DMS53 treated with DMSO at 0.1 percent for 48 hours (cell line): ENCODE data around the gene PCDHA6.
A peak's percentile ranks its signal among the peaks of the same experiment; 100 is the strongest.
"Not testable (repeated sequence)": the region's sequence is repeated elsewhere in the genome, so short reads cannot be mapped to it uniquely, and the experiment has no call there.

Source experiments
- DNase-seq: peaks from one replicate; lab custom pipeline; 2025; ENCODE audit not compliant: unreplicated experiment; lab: John Stamatoyannopoulos, UW

PCDHA6 gene

DNA sequence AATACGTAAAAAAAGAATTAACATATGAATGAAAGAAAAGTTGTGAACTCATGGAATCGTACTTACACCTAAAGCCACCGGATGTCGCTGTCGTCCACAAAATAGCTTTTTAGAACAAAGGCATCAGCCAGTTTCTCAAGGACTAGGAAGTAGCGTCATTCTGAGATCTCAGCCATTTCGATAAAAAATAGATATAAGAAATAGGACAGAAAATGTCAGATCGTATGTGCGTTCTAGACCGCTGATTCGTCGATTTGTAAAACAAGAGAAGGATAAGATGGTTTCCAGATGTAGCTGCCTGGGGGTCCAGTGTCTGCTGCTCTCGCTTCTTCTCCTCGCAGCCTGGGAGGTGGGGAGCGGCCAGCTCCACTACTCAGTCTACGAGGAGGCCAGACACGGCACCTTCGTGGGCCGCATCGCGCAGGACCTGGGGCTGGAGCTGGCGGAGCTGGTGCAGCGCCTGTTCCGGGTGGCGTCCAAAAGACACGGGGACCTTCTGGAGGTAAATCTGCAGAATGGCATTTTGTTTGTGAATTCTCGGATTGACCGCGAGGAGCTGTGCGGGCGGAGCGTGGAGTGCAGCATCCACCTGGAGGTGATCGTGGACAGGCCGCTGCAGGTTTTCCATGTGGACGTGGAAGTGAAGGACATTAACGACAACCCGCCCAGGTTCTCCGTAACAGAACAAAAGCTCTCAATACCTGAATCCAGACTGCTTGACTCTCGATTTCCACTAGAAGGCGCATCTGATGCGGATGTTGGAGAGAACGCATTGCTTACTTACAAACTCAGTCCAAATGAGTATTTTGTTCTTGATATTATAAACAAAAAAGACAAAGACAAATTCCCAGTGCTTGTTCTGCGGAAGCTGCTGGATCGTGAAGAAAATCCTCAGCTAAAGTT is 28.3 kb downstream of the PCDHA6 start, which contains the start of gene PCDHA10:
PCDHA10 (plus strand) TSS at position 126 of the 903 bp plus-strand sequence; CDS start at position 278, 152 bp downstream.
- peak; percentile 55 for DNase-seq

DNA sequence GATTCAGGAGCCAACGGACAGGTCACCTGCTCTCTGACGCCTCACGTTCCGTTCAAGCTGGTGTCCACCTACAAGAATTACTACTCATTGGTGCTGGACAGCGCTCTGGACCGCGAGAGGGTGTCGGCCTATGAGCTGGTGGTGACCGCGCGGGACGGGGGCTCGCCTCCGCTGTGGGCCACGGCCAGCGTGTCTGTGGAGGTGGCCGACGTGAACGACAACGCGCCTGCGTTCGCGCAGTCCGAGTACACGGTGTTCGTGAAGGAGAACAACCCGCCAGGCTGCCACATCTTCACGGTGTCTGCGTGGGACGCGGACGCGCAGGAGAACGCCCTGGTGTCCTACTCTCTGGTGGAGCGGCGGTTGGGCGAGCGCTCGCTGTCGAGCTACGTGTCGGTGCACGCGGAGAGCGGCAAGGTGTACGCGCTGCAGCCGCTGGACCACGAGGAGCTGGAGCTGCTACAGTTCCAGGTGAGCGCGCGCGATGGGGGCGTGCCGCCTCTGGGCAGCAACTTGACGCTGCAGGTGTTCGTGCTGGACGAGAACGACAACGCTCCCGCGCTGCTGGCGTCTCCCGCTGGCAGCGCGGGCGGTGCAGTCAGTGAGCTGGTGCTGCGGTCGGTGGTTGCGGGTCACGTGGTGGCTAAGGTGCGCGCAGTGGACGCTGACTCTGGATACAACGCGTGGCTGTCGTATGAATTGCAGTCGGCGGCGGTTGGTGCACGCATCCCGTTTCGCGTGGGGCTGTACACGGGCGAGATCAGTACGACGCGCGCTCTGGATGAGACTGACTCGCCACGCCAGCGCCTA is 29.6 kb downstream of the PCDHA6 start:
- DNase-seq = no peak

DNA sequence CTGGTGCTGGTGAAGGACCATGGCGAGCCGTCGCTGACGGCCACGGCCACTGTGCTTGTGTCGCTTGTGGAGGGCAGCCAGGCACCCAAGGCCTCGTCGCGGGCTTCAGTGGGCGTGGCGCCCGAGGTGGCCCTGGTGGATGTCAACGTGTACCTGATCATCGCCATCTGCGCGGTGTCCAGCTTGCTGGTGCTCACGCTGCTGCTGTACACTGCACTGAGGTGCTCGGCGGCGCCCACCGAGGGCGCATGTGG is 30.2 kb downstream of the PCDHA6 start:
- no peak for DNase-seq

DNA sequence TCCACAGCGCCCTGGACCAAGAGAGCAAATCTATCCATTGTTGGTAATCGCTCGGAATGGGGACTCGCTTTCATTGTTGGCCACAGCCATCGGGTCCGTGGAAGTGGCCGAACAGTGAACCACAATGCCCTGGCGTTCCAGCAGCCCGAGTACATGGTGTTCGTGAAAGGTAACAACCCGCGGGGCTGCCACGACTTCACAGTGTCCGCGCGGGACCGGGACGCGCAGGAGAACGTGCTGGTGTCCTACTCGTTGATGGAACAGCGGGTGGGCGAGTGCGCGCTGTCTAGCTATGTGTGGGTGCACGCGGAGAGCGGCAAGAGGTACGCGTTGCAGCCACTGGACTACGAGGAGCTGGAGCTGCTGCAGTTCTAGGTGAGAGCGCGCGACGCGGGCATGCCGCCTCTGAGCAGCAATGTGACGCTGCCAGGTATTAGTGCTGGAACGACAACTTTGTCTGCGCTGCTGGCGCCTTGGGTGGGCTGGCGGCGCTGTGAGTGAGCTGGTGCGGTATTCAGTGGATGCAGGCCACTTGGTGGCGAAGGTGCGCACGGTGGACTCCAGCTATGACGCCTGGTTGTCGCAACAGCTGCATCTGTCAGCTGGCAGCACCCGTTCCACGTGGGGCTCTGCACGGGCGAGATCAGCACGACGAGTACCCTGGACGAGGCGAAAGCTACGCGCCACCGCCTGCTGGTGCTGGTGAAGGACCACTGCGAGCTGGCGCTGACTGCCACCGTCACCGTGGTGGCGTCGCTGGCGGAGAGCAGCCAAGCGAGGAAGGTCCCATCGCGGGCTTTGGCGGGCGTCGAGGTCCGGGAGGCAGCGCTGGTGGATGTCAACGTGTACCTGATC is 34.9 kb downstream of the PCDHA6 start:
- no peak for DNase-seq

DNA sequence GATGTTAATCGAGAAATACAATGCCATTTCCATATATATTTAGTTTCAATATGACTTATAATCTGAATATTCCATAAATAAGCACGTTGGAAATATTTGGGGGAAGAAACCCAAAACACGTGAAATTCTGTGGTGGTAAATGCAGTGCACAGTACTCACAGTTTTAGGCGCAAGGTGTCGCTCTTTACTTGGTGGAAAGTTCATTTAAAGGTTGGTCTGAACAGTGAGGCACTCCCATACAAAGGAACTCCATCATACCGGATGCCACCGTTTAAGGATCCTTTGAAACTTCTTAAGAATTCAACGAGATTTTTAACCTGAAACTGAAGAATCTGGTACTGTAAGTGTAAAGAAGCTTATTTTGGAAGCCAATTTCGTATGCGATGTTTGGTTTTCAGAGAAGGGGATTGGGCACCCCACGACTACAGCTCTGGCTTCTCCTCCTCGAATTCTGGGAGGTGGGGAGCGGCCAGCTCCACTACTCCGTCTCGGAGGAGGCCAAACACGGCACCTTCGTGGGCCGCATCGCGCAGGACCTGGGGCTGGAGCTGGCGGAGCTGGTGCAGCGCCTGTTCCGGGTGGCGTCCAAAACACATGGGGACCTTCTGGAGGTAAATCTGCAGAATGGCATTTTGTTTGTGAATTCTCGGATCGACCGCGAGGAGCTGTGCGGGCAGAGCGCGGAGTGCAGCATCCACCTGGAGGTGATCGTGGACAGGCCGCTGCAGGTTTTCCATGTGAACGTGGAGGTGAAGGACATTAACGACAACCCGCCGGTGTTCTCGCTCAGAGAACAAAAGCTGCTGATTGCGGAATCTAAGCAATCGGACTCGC is 41.2 kb downstream of the PCDHA6 start, which contains the start of gene PCDHA11:
PCDHA11 (plus strand) TSS at position 237 of the 834 bp plus-strand sequence; CDS start at position 384, 147 bp downstream.
- DNase-seq = peak; percentile 55

DNA sequence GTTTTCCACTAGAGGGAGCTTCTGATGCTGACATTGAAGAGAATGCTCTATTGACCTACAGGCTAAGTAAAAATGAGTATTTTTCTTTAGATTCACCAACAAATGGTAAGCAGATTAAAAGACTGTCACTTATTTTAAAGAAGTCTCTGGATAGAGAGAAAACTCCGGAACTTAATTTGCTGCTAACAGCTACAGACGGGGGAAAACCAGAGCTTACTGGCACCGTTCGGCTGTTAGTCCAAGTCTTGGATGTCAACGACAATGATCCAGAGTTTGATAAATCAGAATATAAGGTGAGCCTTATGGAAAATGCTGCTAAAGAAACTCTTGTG is 41.8 kb downstream of the PCDHA6 start:
- no peak for DNase-seq

DNA sequence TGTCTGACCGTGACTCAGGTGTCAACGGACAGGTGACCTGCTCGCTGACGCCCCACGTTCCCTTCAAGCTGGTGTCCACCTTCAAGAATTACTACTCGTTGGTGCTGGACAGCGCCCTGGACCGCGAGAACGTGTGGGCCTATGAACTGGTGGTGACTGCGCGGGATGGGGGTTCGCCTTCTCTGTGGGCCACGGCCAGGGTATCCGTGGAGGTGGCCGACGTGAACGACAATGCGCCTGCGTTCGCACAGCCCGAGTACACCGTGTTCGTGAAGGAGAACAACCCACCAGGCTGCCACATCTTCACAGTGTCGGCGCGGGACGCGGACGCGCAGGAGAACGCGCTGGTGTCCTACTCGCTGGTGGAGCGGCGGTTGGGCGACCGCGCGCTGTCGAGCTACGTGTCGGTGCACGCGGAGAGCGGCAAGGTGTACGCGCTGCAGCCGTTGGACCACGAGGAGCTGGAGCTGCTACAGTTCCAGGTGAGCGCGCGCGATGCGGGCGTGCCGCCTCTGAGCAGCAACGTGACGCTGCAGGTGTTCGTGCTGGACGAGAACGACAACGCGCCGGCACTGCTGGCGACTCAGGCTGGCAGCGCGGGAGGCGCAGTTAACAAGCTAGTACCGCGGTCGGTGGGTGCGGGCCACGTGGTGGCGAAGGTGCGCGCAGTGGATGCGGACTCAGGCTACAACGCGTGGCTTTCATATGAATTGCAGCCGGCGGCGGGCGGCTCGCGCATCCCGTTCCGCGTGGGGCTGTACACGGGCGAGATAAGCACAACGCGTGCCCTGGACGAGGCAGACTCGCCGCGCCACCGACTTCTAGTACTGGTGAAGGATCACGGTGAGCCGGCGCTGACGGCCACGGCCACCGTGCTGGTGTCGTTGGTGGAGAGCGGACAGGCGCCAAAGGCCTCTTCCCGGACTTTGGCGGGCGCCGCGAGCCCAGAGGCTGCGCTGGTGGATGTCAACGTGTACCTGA is 42.8 kb downstream of the PCDHA6 start:
- no peak for DNase-seq

DNA sequence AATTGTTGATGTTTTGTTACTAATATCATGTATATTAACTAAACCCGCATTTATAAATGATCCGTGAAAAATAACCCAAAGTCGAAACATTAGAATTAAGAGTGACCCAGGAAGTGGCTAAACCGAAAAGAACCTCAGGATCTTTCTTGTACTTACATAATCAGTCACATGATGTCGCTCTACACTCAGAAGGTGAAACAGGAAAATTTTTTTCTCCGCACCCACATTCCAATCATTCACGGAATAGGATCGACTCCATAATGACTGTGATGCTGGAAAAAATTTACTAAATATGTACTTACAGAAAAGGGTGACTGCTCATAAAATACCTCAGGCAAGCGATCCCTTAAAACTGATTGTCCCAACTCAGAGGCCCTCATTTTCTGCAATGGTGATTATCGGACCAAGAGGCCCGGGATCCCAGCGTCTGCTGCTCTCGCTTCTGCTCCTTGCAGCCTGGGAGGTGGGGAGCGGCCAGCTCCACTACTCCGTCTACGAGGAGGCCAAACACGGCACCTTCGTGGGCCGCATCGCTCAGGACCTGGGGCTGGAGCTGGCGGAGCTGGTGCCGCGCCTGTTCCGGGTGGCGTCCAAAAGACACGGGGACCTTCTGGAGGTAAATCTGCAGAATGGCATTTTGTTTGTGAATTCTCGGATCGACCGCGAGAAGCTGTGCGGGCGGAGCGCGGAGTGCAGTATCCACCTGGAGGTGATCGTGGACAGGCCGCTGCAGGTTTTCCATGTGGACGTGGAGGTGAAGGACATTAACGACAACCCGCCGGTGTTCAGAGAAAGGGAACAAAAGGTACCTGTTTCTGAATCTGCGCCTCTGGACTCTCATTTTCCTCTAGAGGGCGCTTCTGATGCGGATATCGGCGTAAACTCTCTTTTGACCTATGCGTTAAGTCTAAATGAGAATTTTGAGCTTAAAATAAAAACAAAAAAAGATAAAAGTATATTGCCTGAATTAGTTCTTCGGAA is 47.6 kb downstream of the PCDHA6 start, which contains the start of gene PCDHA12:
PCDHA12 (plus strand) TSS at position 224 of the 981 bp plus-strand sequence; CDS start at position 389, 165 bp downstream.
- DNase-seq = peak; percentile 36

DNA sequence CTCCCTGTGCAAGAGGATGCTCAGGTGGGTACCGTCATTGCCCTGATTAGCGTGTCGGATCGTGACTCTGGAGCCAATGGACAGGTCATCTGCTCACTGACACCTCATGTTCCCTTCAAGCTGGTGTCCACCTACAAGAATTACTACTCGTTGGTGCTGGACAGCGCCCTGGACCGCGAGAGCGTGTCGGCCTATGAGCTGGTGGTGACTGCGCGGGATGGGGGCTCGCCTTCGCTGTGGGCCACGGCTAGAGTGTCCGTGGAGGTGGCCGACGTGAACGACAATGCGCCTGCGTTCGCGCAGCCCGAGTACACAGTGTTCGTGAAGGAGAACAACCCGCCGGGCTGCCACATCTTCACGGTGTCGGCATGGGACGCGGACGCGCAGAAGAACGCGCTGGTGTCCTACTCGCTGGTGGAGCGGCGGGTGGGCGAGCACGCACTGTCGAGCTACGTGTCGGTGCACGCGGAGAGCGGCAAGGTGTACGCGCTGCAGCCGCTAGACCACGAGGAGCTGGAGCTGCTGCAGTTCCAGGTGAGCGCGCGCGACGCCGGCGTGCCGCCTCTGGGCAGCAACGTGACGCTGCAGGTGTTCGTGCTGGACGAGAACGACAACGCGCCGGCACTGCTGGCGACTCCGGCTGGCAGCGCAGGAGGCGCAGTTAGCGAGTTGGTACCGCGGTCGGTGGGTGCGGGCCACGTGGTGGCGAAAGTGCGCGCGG is 48.9 kb downstream of the PCDHA6 start:
- not testable (repeated sequence) for DNase-seq

DNA sequence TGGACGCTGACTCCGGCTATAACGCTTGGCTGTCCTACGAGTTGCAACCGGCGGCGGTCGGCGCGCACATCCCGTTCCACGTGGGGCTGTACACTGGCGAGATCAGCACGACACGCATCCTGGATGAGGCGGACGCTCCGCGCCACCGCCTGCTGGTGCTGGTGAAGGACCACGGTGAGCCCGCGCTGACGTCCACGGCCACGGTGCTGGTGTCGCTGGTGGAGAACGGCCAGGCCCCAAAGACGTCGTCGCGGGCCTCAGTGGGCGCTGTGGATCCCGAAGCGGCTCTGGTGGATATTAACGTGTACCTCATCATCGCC is 49.5 kb downstream of the PCDHA6 start:
- DNase-seq = no peak
